ENCODE results near the gene TMEM132A. TPM values are rescaled to one million over a fixed set of nuclear protein-coding genes. Genes with fewer than 3 reads are reported as not detected.

The TMEM132A gene
- polyA plus RNA-seq, 1 of the 3 experiments (the other 2 are of a cell fraction) = 66.9 TPM

- H3F3A ChIP-seq (replicated peaks; ENCODE audit: insufficient read depth) = no peaks in the 10 kb centered on the region
- no peaks in the 10 kb centered on the region for H4K20me1 ChIP-seq (ENCODE audit: insufficient read depth)
- H3K27me3 ChIP-seq (ENCODE audit: insufficient read depth) = no peaks in the 10 kb centered on the region
- H2AFZ ChIP-seq (ENCODE audit: low read depth) = no peak overlapping the region
- H3K79me2 ChIP-seq (ENCODE audit: insufficient read depth) = no peaks in the 10 kb centered on the region
- H3K9me2 ChIP-seq = no peaks in the 10 kb centered on the region
- no peaks in the 10 kb centered on the region for H3K4me1 ChIP-seq (ENCODE audit: control insufficient read depth in 1 of 2, insufficient read depth in 2 of 2, low read depth in 1 of 2, low read length in 1 of 2)
- no peak overlapping the region for H3K9ac ChIP-seq
- WGBS (ENCODE audit: low lambda C conversion rate) = 64% methylated on average over 4 of the region's 5 CpGs
- CTCF ChIA-PET = no interaction called here
- no peak for TF ChIP-seq GATA2 (CRISPR knock-in tag; IDR thresholded peaks at IDR 0.05)
- no peak for TF ChIP-seq TAF1 (IDR thresholded peaks at IDR 0.05; ENCODE audit: borderline replicate concordance, low read depth, low read length)
- TF ChIP-seq CTCF (IDR thresholded peaks at IDR 0.05) = no peak
- no peak for TF ChIP-seq NRF1 (IDR thresholded peaks at IDR 0.05; ENCODE audit: low read depth, low read length)
- no peak for TF ChIP-seq EZH2phosphoT487 (IDR thresholded peaks at IDR 0.05; ENCODE audit: borderline replicate concordance, low read depth)
- no peak for TF ChIP-seq RAD21 (IDR thresholded peaks at IDR 0.05; ENCODE audit: low read length)
- TF ChIP-seq, protein P1, sequence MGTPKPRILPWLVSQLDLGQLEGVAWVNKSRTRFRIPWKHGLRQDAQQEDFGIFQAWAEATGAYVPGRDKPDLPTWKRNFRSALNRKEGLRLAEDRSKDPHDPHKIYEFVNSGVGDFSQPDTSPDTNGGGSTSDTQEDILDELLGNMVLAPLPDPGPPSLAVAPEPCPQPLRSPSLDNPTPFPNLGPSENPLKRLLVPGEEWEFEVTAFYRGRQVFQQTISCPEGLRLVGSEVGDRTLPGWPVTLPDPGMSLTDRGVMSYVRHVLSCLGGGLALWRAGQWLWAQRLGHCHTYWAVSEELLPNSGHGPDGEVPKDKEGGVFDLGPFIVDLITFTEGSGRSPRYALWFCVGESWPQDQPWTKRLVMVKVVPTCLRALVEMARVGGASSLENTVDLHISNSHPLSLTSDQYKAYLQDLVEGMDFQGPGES (IDR thresholded peaks at IDR 0.05; ENCODE audit: low read depth, low read length) = no peak
- no peak for TF ChIP-seq YY1 (IDR thresholded peaks at IDR 0.05; ENCODE audit: low read depth)
- no peak for TF ChIP-seq RFX5 (IDR thresholded peaks at IDR 0.05; ENCODE audit: low read length)
- no peak for TF ChIP-seq GABPA (IDR thresholded peaks at IDR 0.05; ENCODE audit: low read depth)
- TF ChIP-seq FOXM1 (IDR thresholded peaks at IDR 0.05; ENCODE audit: low read depth) = no peak
- TF ChIP-seq PBX3 (IDR thresholded peaks at IDR 0.05) = no peak
- no peak for TF ChIP-seq FOSL2 (IDR thresholded peaks at IDR 0.05; ENCODE audit: borderline replicate concordance, low read depth)
- TF ChIP-seq CHD2 (IDR thresholded peaks at IDR 0.05; ENCODE audit: low read length, partially characterized antibody) = no peak
- no peak for TF ChIP-seq SMC3 (IDR thresholded peaks at IDR 0.05; ENCODE audit: low read depth, low read length)
- TF ChIP-seq JUND (IDR thresholded peaks at IDR 0.05) = no peak
- no peak for TF ChIP-seq RXRA (IDR thresholded peaks at IDR 0.05; ENCODE audit: borderline replicate concordance, low read depth)
- no peak for TF ChIP-seq MXI1 (IDR thresholded peaks at IDR 0.05; ENCODE audit: low read depth, low read length)
- TF ChIP-seq FOXJ3 (CRISPR knock-in tag; IDR thresholded peaks at IDR 0.05) = no peak
- no peaks in the 10 kb centered on the region for H3K36me3 ChIP-seq (replicated peaks in 1 of 2; ENCODE audit: control insufficient read depth in 1 of 2, insufficient read depth in 2 of 2, low read length in 1 of 2)
- no peaks in the 10 kb centered on the region for H3K9me3 ChIP-seq
- POLR2A ChIA-PET = no interaction called here
- H3K4me3 ChIP-seq (ENCODE audit: low read depth in 2 of 2, low read length in 1 of 2) = no peak overlapping the region
- no peak overlapping the region for H3K4me2 ChIP-seq
- H3K27ac ChIP-seq (ENCODE audit: low read depth in 2 of 2, low read length in 1 of 2) = no peak overlapping the region
- DNase-seq = no peak
These were observed 24.0 kb downstream of the TMEM132A start for GRCh38 chr11:60948250-60948649.
